Activated CD8-positive, alpha-beta T cell treated with anti-CD3 and anti-CD28 coated beads for 36 hours (primary cell): ENCODE data around the gene TSC22D1. TPM values are rescaled to one million over a fixed set of nuclear protein-coding genes. Genes with fewer than 3 reads are reported as not detected.

ENCODE experiments used
- ATAC-seq: fragments of 200-7000 bp; cut with Tn5 transposase; one replicate; pipeline ENCODE4 v1.10.0; 2021; ENCODE audit warnings: mild to moderate bottlenecking, moderate library complexity
- CTCF ChIA-PET: fragments of 350-600 bp; sonication (Branson Sonifier 250); formaldehyde crosslinking; loops from one replicate; lab custom pipeline; 2021; ENCODE audit warnings: antibody characterized with exemption; lab: Charles Lee
- POLR2A ChIA-PET: fragments of 350-600 bp; sonication (Branson Sonifier 250); formaldehyde crosslinking; loops from one replicate; lab custom pipeline; 2021; ENCODE audit warnings: antibody characterized with exemption; lab: Charles Lee
- DNase-seq: peaks from one replicate; pipeline ENCODE4 v3.0.0-alpha.2; 2020
- H3K27ac Mint-ChIP-seq: one replicate; pipeline ENCODE4 v1.8.0; 2021; ENCODE audit warnings: mild to moderate bottlenecking, mixed read lengths
- H3K27me3 Mint-ChIP-seq: one replicate; pipeline ENCODE4 v1.8.0; 2021; ENCODE audit warnings: mixed read lengths
- H3K36me3 Mint-ChIP-seq: one replicate; pipeline ENCODE4 v1.8.0; 2021; ENCODE audit warnings: low read depth, mixed read lengths
- H3K4me1 Mint-ChIP-seq: one replicate; pipeline ENCODE4 v1.8.0; 2021; ENCODE audit warnings: low read depth, mixed read lengths
- H3K4me3 Mint-ChIP-seq: one replicate; pipeline ENCODE4 v1.8.0; 2021; ENCODE audit warnings: mild to moderate bottlenecking, moderate library complexity, mixed read lengths
- H3K9me3 Mint-ChIP-seq: one replicate; pipeline ENCODE4 v1.8.0; 2021; ENCODE audit warnings: mixed read lengths
- intact Hi-C: fragments of 100-400 bp; cut with micrococcal nuclease; formaldehyde crosslinking; loops from one replicate; pipeline ENCODE4 v1.10.0; 2022
- total RNA-seq, 2 experiments: library from RNA; stranded (reverse); gene quantifications; one replicate each; pipeline ENCODE4 v1.2.3, GENCODE V29; 2021
- TF ChIP-seq, protein P1 (sequence below): fragments of 200-600 bp; IDR thresholded peaks from one replicate; pipeline ENCODE4 v1.8.0; 2022; ENCODE audit warnings: antibody characterized with exemption, mild to moderate bottlenecking

The TSC22D1 gene
- total RNA-seq, 2 experiments from 2014 or later, result 7.6 to 9.6 TPM

GRCh38 chr13:44549476-44549875 lies 26.7 kb downstream of the TSC22D1 start:
- CTCF ChIA-PET, result interaction anchor here (1.3 kb wide), 1 partner anchor 65 kb away, joined by 3 read pairs; no protein-coding TSS in a partner anchor
- TF ChIP-seq, protein P1, sequence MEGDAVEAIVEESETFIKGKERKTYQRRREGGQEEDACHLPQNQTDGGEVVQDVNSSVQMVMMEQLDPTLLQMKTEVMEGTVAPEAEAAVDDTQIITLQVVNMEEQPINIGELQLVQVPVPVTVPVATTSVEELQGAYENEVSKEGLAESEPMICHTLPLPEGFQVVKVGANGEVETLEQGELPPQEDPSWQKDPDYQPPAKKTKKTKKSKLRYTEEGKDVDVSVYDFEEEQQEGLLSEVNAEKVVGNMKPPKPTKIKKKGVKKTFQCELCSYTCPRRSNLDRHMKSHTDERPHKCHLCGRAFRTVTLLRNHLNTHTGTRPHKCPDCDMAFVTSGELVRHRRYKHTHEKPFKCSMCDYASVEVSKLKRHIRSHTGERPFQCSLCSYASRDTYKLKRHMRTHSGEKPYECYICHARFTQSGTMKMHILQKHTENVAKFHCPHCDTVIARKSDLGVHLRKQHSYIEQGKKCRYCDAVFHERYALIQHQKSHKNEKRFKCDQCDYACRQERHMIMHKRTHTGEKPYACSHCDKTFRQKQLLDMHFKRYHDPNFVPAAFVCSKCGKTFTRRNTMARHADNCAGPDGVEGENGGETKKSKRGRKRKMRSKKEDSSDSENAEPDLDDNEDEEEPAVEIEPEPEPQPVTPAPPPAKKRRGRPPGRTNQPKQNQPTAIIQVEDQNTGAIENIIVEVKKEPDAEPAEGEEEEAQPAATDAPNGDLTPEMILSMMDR, result no peak
- Mint-ChIP-seq H3K36me3 (no peaks in the 10 kb centered on the region), H3K9me3 (no peaks in the 10 kb centered on the region), H3K27me3 (no peaks in the 10 kb centered on the region), H3K4me1 (no peaks in the 10 kb centered on the region), H3K4me3 (no peak overlapping the region), H3K27ac (no peak overlapping the region)
- no peak for DNase-seq
- POLR2A ChIA-PET, result no interaction called here
- intact Hi-C loops, result no loop called here
- no peak for ATAC-seq

DNA sequence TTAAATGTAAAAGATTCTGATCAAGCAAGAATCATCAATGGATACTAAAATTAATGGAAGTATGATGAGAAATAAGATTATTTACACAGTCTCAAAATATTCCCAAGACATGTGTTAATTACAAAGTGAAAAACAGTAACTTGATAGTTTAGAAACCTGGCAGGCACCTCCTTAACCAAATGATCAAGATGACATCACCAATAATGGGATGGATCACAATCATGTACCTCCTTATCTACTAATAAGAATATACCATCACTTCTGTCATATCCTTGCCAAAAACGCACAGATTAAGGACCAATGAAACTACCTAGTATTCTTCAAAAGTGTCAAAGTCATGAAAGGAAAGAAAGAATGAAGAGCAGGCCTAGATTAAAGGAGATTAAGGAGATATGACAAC lies 30.0 kb downstream of the TSC22D1 start:
- H3K9me3 Mint-ChIP-seq, result no peaks in the 10 kb centered on the region
- ChIA-PET POLR2A (no interaction called here), CTCF (no interaction called here)
- ATAC-seq, result no peak
- TF ChIP-seq, protein P1, result no peak
- no peak overlapping the region for H3K4me3 Mint-ChIP-seq
- no peak for DNase-seq
- H3K27ac Mint-ChIP-seq, result no peak overlapping the region
- no peaks in the 10 kb centered on the region for H3K4me1 Mint-ChIP-seq
- intact Hi-C loops, result no loop called here
- no peaks in the 10 kb centered on the region for H3K27me3 Mint-ChIP-seq
- H3K36me3 Mint-ChIP-seq, result no peaks in the 10 kb centered on the region

DNA sequence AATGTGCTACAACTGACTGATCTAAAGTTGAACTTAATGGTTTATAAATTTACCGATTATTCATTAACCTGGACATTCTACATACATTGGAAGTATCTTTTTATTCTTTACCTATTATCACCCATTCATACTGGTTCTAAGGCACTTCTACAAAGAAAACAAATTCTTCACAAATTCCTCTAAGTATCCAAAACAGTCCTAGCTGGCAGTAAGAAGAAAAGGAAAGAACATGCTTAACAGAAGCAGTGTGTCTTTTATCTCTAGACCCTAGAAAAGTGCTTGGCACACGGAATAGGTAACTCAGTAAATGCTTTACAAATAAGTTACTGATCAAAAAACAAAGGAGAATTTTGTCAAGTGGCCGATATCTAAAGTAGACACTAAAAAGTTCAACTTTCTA lies 32.8 kb downstream of the TSC22D1 start:
- no peaks in the 10 kb centered on the region for H3K9me3 Mint-ChIP-seq
- no peak for ATAC-seq
- no peak overlapping the region for H3K4me3 Mint-ChIP-seq
- no peak for DNase-seq
- H3K27ac Mint-ChIP-seq, result no peak overlapping the region
- no peaks in the 10 kb centered on the region for H3K27me3 Mint-ChIP-seq
- intact Hi-C loops, result no loop called here
- ChIA-PET POLR2A (no interaction called here), CTCF (interaction anchor here (1.2 kb wide), 1 partner anchor 31 kb away, joined by 4 read pairs; no protein-coding TSS in a partner anchor)
- no peaks in the 10 kb centered on the region for H3K4me1 Mint-ChIP-seq
- no peaks in the 10 kb centered on the region for H3K36me3 Mint-ChIP-seq
- TF ChIP-seq, protein P1, result no peak

GRCh38 chr13:44542361-44542760 lies 33.8 kb downstream of the TSC22D1 start:
- Mint-ChIP-seq H3K27me3 (no peaks in the 10 kb centered on the region), H3K4me3 (no peak overlapping the region), H3K4me1 (no peaks in the 10 kb centered on the region), H3K27ac (no peak overlapping the region), H3K9me3 (no peaks in the 10 kb centered on the region), H3K36me3 (no peaks in the 10 kb centered on the region)
- no peak for DNase-seq
- POLR2A ChIA-PET, result no interaction called here
- no peak for ATAC-seq
- intact Hi-C loops, result no loop called here
- TF ChIP-seq, protein P1, result no peak
- CTCF ChIA-PET, result interaction anchor here (1.2 kb wide), 1 partner anchor 32 kb away, joined by 4 read pairs; no protein-coding TSS in a partner anchor

GRCh38 chr13:44541601-44542000 lies 34.5 kb downstream of the TSC22D1 start:
- Mint-ChIP-seq H3K36me3 (no peaks in the 10 kb centered on the region), H3K27ac (no peak overlapping the region), H3K9me3 (no peaks in the 10 kb centered on the region), H3K4me1 (peaks cover under 1% of the 10 kb centered on the region), H3K27me3 (no peaks in the 10 kb centered on the region), H3K4me3 (no peak overlapping the region)
- ChIA-PET POLR2A (no interaction called here), CTCF (interaction anchor here (1.1 to 1.4 kb wide), 2 partner anchors 31 to 58 kb away, joined by 3 to 4 read pairs; no protein-coding TSS in a partner anchor)
- DNase-seq (no peak), ATAC-seq (no peak)
- TF ChIP-seq, protein P1, result no peak
- intact Hi-C loops, result no loop called here
